Measurements from ENCODE around the gene NR2F2.

- no peak for TF ChIP-seq CTCF (IDR thresholded peaks at IDR 0.05 in 4 of 5, conservative IDR thresholded peaks at IDR 0.05 in 1 of 5)
- TF ChIP-seq POLR2A (IDR thresholded peaks at IDR 0.05): no peak
Observed at GRCh38 chr15:96338074-96338765, 7.7 kb downstream of the NR2F2 start.
